ENCODE data around the gene BARHL1.

DNA sequence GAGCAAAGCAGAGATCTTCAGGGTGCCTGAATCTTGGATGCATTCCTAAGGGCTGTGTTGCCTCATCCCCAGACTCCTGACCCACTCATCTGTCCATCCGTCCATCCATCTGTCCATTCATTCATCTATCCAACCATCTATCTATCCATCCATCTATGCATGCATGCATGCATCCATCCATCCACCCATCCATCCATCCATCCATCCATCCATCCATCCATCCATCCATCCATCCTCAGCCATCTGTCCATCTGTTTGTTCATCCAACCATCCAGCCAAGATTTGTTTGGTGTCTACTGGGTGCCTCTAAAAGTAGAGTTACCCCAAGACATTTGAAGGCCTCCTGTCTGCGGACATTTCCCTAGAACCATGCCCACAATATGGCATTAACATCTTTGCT lies 27.7 kb upstream of the BARHL1 start:
- TF ChIP-seq CTCF (IDR thresholded peaks at IDR 0.05) (no peak), POLR2A (IDR thresholded peaks at IDR 0.05) (no peak), POLR2AphosphoS5 (IDR thresholded peaks at IDR 0.05) (no peak), EP300 (IDR thresholded peaks at IDR 0.05) (no peak)

All from stomach (tissue), 4 donors.